ENCODE data around the gene RAB5A. TPM values are rescaled to one million over a fixed set of nuclear protein-coding genes. Genes with fewer than 3 reads are reported as not detected.
A peak's percentile ranks its signal among the peaks of the same experiment; 100 is the strongest.
"Not testable (repeated sequence)": the region's sequence is repeated elsewhere in the genome, so short reads cannot be mapped to it uniquely, and the experiment has no call there.

The RAB5A gene
- total and polyA plus RNA-seq, 10 donors: 17.6 to 83.1 (median 62.7) TPM

DNA sequence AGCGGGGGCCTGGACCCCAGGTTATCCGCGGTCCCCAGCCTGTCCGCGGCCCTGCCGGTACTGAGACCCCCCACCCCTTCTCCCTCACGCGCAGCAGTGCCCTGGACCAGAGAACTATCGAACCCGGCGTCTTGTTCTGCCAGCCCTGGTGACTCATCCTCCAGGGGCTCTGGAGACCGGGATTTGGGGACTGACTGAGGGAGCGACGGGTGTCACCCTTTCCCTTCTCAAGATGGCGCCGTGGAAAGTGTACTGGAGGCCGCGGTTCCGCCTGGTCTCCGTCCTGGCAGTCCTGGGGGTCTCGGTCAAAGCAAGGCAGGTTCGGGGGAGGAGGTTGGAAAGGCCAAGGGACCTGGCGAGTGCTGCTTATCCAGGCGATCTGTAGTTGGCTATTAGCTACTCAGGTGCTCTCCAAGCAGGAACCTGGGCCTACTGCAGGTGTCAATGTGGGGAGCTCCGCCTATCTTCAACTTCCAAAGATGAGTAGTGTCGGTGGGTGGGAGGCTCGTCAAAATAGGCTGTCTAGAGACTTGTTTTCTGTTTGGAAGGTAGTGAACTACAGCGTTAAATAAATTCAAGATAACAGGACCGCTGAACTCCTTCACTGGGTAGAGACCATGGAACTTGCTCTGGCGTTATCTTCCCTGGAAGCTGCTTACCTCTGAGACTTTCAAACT is 790 bp downstream of the RAB5A start:
- H3K36me3 ChIP-seq: peaks cover 0 to 25% (median 9%) of the 10 kb centered on the region in 6 donors
- TF ChIP-seq POLR2A (IDR thresholded peaks at IDR 0.05): no peak
- TF ChIP-seq CTCF (IDR thresholded peaks at IDR 0.05 in 8 of 11, conservative IDR thresholded peaks at IDR 0.05 in 3 of 11): peak in 1 of 11 experiments; percentile 0
- TF ChIP-seq POLR2AphosphoS5 (IDR thresholded peaks at IDR 0.05): no peak

GRCh38 chr3:19948226-19948591 is 1.3 kb downstream of the RAB5A start:
- 0 to 10% (median 6%) methylated on average over 2 of the region's 2 CpGs for WGBS, 5 donors
- peaks cover 0 to 30% (median 10%) of the 10 kb centered on the region in 6 donors for H3K36me3 ChIP-seq
- H3K4me3 ChIP-seq: peak overlapping the region; percentile 79 to 94 (median 88)
- TF ChIP-seq POLR2AphosphoS5 (IDR thresholded peaks at IDR 0.05): no peak
- no peak for TF ChIP-seq POLR2A (IDR thresholded peaks at IDR 0.05)
- TF ChIP-seq CTCF (IDR thresholded peaks at IDR 0.05 in 8 of 11, conservative IDR thresholded peaks at IDR 0.05 in 3 of 11): no peak
- peaks cover 41 to 69% (median 51%) of the 10 kb centered on the region in 6 donors for H3K4me1 ChIP-seq
- DNase-seq: no peak
- no peaks in the 10 kb centered on the region for H3K9me3 ChIP-seq
- intact Hi-C loops (cut with DNase I; ENCODE audit: low total_unique reads): loop anchor here (10.0 kb wide), 1 partner anchor 97 kb away; the partner anchor contains the start of gene KAT2B
- H3K27ac ChIP-seq: peak overlapping the region; percentile 91 to 99 (median 98)
- H3K27me3 ChIP-seq (replicated peaks in 1 of 7): no peaks in the 10 kb centered on the region

More for the DNA sequence above, 790 bp downstream of the RAB5A start:
- no peak for DNase-seq
- WGBS, 5 donors: 1% methylated on average over 21 to 30 of the region's 30 CpGs
- intact Hi-C loops (cut with DNase I; ENCODE audit: low total_unique reads): loop anchor here (10.0 kb wide), 1 partner anchor 97 kb away; the partner anchor contains the start of gene KAT2B
- H3K4me1 ChIP-seq: peaks cover 41 to 64% (median 48%) of the 10 kb centered on the region in 6 donors
- no peaks in the 10 kb centered on the region for H3K27me3 ChIP-seq (replicated peaks in 1 of 7)
- peak overlapping the region; percentile 79 to 94 (median 88) for H3K4me3 ChIP-seq
- no peaks in the 10 kb centered on the region for H3K9me3 ChIP-seq
- peak overlapping the region; percentile 91 to 99 (median 98) for H3K27ac ChIP-seq

DNA sequence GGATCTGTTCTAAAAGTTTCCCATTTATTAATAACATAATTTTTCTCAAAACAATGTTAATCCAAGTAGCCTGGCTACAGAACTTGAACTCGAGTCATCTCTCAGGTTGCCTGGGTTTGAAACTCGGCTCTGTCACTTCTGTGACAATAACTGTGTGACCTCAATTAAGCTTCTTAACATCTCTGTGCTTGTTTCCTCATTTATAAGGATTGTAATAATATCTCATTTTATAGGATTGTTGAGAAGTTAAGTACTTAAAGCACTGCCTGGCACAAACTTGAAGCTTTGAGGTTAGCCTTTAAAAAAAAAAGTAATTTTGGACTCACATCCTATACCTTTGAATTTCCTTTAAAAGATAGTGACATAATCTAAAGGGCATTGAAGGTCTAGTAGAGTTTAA is 3.4 kb downstream of the RAB5A start:
- intact Hi-C loops (cut with DNase I; ENCODE audit: low total_unique reads): no loop called here
- peaks cover 41 to 88% (median 56%) of the 10 kb centered on the region in 6 donors for H3K4me1 ChIP-seq
- H3K4me3 ChIP-seq: no peak overlapping the region
- H3K27ac ChIP-seq: no peak overlapping the region
- TF ChIP-seq POLR2AphosphoS5 (IDR thresholded peaks at IDR 0.05) (no peak), POLR2A (IDR thresholded peaks at IDR 0.05) (no peak), CTCF (IDR thresholded peaks at IDR 0.05 in 8 of 11, conservative IDR thresholded peaks at IDR 0.05 in 3 of 11) (no peak)
- H3K27me3 ChIP-seq (replicated peaks in 1 of 7): no peaks in the 10 kb centered on the region
- WGBS, 5 donors: 79 to 93% (median 85%) methylated on average over 2 of the region's 2 CpGs
- DNase-seq: no peak
- no peaks in the 10 kb centered on the region for H3K9me3 ChIP-seq
- H3K36me3 ChIP-seq: peaks cover 0 to 51% (median 19%) of the 10 kb centered on the region in 6 donors

DNA sequence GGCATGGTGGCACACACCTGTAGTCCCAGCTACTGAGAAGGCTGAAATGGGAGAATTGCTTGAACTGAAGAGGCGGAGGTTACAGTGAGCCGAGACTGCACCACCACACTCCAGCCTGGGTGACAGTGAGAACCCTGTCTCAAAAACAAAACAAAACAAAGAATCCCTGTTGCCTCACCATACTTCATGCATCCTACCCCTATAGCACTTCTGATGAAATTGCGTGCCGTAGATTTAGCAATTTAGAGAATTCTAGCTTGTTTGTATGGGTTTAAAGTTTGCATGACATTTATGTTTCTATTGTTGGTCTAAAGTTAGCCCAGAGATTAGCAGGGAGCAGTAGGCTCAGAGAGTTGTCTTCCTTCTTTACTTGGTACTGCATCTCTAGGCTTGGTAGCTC is 7.8 kb downstream of the RAB5A start:
- Histone ChIP-seq H3K36me3 (peaks cover 0 to 92% (median 19%) of the 10 kb centered on the region in 6 donors), H3K4me3 (no peak overlapping the region)
- intact Hi-C loops (cut with DNase I; ENCODE audit: low total_unique reads): no loop called here

DNA sequence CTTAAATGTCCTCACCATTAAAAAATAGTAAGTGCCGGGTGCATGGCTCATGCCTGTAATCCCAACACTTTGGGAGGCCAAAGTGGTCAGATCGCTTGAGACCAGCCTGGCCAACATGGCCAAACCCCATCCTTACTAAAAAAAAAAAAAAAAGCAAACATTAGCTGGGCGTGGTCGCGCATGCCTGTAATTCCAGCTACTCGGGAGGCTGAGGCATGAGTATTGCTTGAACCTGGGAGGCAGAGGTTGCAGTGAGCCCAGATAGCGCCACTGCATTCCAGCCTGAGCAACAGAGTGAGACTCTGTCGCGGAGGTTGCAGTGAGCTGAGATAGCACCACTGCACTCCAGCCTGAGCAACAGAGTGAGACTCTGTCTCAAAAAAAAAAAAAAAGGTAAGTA is 10.5 kb downstream of the RAB5A start:
- Histone ChIP-seq H3K36me3 (peaks cover 0 to 85% (median 15%) of the 10 kb centered on the region in 6 donors), H3K4me1 (peaks cover 8 to 95% (median 28%) of the 10 kb centered on the region in 6 donors)
- WGBS, 5 donors: 94 to 98% (median 96%) methylated on average over 9 of the region's 9 CpGs
- H3K27ac ChIP-seq; H3K9me3 ChIP-seq; intact Hi-C loops (cut with DNase I; ENCODE audit: low total_unique reads); H3K4me3 ChIP-seq; DNase-seq; H3K27me3 ChIP-seq (replicated peaks in 1 of 7): not testable (repeated sequence)

More for the DNA sequence above, 7.8 kb downstream of the RAB5A start:
- no peak for TF ChIP-seq POLR2A (IDR thresholded peaks at IDR 0.05)
- TF ChIP-seq POLR2AphosphoS5 (IDR thresholded peaks at IDR 0.05): no peak
- TF ChIP-seq CTCF (IDR thresholded peaks at IDR 0.05 in 8 of 11, conservative IDR thresholded peaks at IDR 0.05 in 3 of 11): no peak
- Histone ChIP-seq H3K27me3 (replicated peaks in 1 of 7) (no peaks in the 10 kb centered on the region), H3K9me3 (no peaks in the 10 kb centered on the region), H3K4me1 (peaks cover 20 to 96% (median 47%) of the 10 kb centered on the region in 6 donors), H3K27ac (no peak overlapping the region)
- 94 to 98% (median 95%) methylated on average over 4 of the region's 4 CpGs for WGBS, 5 donors
- no peak for DNase-seq

Data from spleen (tissue), 11 donors.